EL (cell line): Measurements from ENCODE around the gene FBXO22.
"Not testable (repeated sequence)": the region's sequence is repeated elsewhere in the genome, so short reads cannot be mapped to it uniquely, and the experiment has no call there.

Experiments used
- DNase-seq: peaks from one replicate; pipeline ENCODE4 v3.0.0-alpha.2; 2016

FBXO22 gene

DNA sequence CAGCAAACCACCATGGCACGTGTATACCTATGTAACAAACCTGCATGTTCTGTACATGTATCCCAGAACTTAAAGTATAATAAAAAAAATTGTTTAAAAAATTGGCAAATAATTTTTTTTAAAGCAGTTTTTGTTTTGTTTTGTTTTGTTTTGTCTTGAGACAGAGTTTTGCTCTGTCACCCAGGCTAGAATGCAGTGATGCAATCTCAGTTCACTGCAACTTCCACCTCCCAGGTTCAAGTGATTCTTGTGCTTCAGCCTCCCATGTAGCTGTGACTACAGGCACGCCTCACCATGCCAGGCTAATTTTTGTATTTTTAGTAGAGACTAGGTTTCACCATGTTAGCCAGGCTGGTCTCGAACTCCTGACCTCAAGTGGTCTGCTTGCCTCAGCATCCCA is 81.0 kb downstream of the FBXO22 start:
- not testable (repeated sequence) for DNase-seq

DNA sequence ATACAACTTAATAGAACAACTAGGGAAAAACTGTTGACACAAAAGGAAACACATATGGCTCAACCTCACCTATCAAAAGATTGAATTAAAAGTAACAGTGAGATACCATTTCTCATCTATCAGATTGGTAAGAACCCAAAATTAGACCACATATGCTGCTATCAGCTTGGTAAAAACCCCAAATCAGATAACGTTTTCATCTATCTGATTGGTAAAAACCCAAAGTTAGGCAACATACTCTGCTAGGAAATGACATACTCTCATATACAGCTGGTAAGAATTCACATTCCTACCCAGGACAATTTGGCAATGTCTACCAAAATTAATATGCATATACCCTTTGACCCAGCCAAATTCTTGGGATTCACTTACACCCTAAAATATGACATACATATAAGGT is 82.3 kb downstream of the FBXO22 start:
- DNase-seq: peak; percentile 1

DNA sequence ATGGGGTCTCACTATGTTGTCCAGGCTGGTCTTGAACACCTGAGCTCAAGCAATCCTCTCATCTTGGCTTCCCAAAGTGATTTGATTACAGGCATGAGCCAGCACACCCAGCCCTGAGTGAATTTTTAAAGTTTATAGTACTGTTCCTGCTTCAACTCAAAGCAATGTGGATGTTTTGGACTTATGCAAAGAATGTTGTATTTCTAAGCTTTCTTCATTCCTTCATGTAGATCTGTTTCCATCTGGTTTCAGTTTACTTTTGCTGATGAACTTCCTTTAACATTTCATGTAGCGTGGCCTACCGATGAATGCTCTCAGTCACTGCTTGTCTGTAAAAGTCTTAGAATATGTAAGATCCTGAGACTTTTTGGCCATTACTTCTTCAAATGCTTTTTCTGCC is 85.4 kb downstream of the FBXO22 start:
- peak; percentile 5 for DNase-seq

DNA sequence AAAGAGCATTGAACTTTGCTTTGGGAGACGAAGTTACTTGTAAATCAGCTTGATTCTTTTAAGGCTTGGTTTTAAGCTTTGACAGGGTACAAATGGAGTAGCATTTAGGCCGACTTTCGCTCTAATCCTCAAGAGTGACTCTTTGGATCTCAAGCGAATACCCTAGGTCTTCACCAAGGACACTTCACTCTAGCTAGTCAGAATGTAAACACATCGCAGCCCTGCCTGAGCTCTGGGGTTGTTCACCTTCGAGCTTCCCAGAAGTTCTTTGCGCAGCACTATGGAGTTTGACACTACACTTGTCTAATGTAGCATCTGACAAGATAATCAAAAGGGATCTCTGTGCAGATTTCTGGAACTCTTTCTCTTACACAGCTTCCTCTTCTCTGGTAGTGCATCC is 86.2 kb downstream of the FBXO22 start:
- DNase-seq: no peak
